Lung (tissue), 16 donors: ENCODE measurements around the gene MAGEC2. TPM values are rescaled to one million over a fixed set of nuclear protein-coding genes. Genes with fewer than 3 reads are reported as not detected.

Experiments used
- ATAC-seq: fragments of 200-7000 bp; cut with Tn5 transposase; one replicate; pipeline ENCODE4 v1.9.1; 2020; ENCODE audit warnings: moderate number of reproducible peaks; ENCODE audit not compliant: insufficient read depth, low FRiP score
- DNase-seq, 3 donors: peaks; one replicate each; pipeline ENCODE4 v3.0.0-alpha.2; 2013 to 2017
- H3K27ac ChIP-seq, 2 donors: one replicate each; pipeline ENCODE4 v1.5.1; 2013; ENCODE audit warnings: mild to moderate bottlenecking in 2 of 2, moderate library complexity in 2 of 2, control low read depth in 1 of 2, inconsistent platforms in 1 of 2, low read depth in 1 of 2, low read length in 1 of 2
- H3K27me3 ChIP-seq, 3 donors: one replicate each; pipeline ENCODE4 v1.5.1; 2013; ENCODE audit warnings: low read length in 2 of 3; ENCODE audit not compliant: control insufficient read depth in 3 of 3, insufficient read depth in 3 of 3
- H3K36me3 ChIP-seq, 4 donors: one replicate each; pipeline ENCODE4 v1.5.1; 2013; ENCODE audit warnings: low read length in 4 of 4, mild to moderate bottlenecking in 1 of 4, moderate library complexity in 1 of 4; ENCODE audit not compliant: control insufficient read depth in 4 of 4, insufficient read depth in 4 of 4
- H3K4me1 ChIP-seq, 5 donors: one replicate each; pipeline ENCODE4 v1.5.1; 2013; ENCODE audit warnings: low read length in 5 of 5, mild to moderate bottlenecking in 2 of 5, moderate library complexity in 1 of 5; ENCODE audit not compliant: control insufficient read depth in 5 of 5, insufficient read depth in 5 of 5
- H3K4me3 ChIP-seq: one replicate; pipeline ENCODE4 v1.5.1; 2013; ENCODE audit warnings: mild to moderate bottlenecking, control low read depth, moderate library complexity
- H3K9ac ChIP-seq, 2 donors: one replicate each; pipeline ENCODE4 v1.5.1; 2013; ENCODE audit warnings: low read length in 2 of 2, control low read depth in 1 of 2; ENCODE audit not compliant: insufficient read depth in 1 of 2
- H3K9me3 ChIP-seq, 4 donors: one replicate each; pipeline ENCODE4 v1.5.1; 2013; ENCODE audit warnings: low read length in 3 of 4, mild to moderate bottlenecking in 1 of 4, moderate library complexity in 1 of 4; ENCODE audit not compliant: control insufficient read depth in 4 of 4, insufficient read depth in 3 of 4
- CTCF ChIP-seq: IDR thresholded peaks from 2 replicates; pipeline ENCODE4 v1.5.1; 2012; ENCODE audit warnings: mild to moderate bottlenecking; ENCODE audit errors: control extremely low read depth, extremely low read depth
- WGBS, 2 donors: extraction: QIAGEN DNeasy Blood & Tissue Kit; methylation state at CpG; one replicate each; pipeline ENCODE4 v1.1.7; 2013; 5-methylcytosine and 5-hydroxymethylcytosine counted together
- long read RNA-seq, 5 donors: transcript quantifications; one replicate each; lab custom pipeline, GENCODE V29; 2026
- polyA plus RNA-seq, 2 donors: library from polyadenylated mRNA; stranded (reverse); fragments of 200-250 nt; gene quantifications; one replicate each; pipeline ENCODE4 v1.2.1, GENCODE V29; 2013
- total RNA-seq, 2 donors: library from RNA; depleted of rRNA in 1 of 2; stranded (reverse); fragments of >200 nt in 1 of 2; gene quantifications; one replicate each; pipeline ENCODE4 v1.2.1, GENCODE V29; 2014 to 2021
- donor health status: control.
- donor health status: control.
- donor health status: Bipolar disorder and iron deficiency.
- donor health status: healthy.
- donor health status: DM: yes; HTN: yes; CAD: no.

Gene MAGEC2
- total RNA-seq (not detected), polyA plus RNA-seq (not detected)
- long read RNA-seq, donor 1 = 0 reads
- long read RNA-seq, donor 2 = 0 reads
- long read RNA-seq, donor 3 = 0 reads
- long read RNA-seq, donor 4 = 0 reads
- long read RNA-seq, donor 5 = 0 reads

- WGBS, 2 donors = 87 to 97% methylated on average over 26 to 28 of the region's 28 CpGs
- no peaks in the 10 kb centered on the region for H3K36me3 ChIP-seq
- ATAC-seq = no peak
Measured at GRCh38 chrX:142204522-142205433, at the start of gene MAGEC2. Gene MAGEC2 (minus strand): TSS chrX:142205290. CDS start chrX:142203987, 1,303 bp downstream.

GRCh38 chrX:142251680-142252079, 46.6 kb upstream of the MAGEC2 start:
- H3K9ac ChIP-seq = no peak overlapping the region
- no peaks in the 10 kb centered on the region for H3K4me1 ChIP-seq
- no peak overlapping the region for H3K4me3 ChIP-seq
- peaks cover 0 to 2% (median 0%) of the 10 kb centered on the region in 3 donors for H3K27me3 ChIP-seq
- H3K27ac ChIP-seq = no peak overlapping the region
- H3K36me3 ChIP-seq = no peaks in the 10 kb centered on the region
- H3K9me3 ChIP-seq = peaks cover 0 to 4% (median 0%) of the 10 kb centered on the region in 4 donors
- DNase-seq (no peak), ATAC-seq (no peak)
- no peak for TF ChIP-seq CTCF
- 70 to 73% methylated on average over 4 of the region's 4 CpGs for WGBS, 2 donors

More at GRCh38 chrX:142204522-142205433, at the start of gene MAGEC2:
- Histone ChIP-seq H3K4me1 (no peaks in the 10 kb centered on the region), H3K27me3 (no peaks in the 10 kb centered on the region), H3K4me3 (no peak within 1 kb of the TSS), H3K27ac (no peak within 1 kb of the TSS), H3K9me3 (peaks cover 0 to 5% (median 0%) of the 10 kb centered on the region in 4 donors), H3K9ac (no peak within 1 kb of the TSS)
- TF ChIP-seq CTCF = no peak
- no peak for DNase-seq

- Histone ChIP-seq H3K9ac (no peak overlapping the region), H3K9me3 (peaks cover 0 to 4% (median 0%) of the 10 kb centered on the region in 4 donors), H3K4me3 (no peak overlapping the region), H3K27ac (no peak overlapping the region), H3K36me3 (no peaks in the 10 kb centered on the region), H3K4me1 (no peaks in the 10 kb centered on the region), H3K27me3 (peaks cover 0 to 2% (median 0%) of the 10 kb centered on the region in 3 donors)
- ATAC-seq (no peak), DNase-seq (no peak)
- WGBS, 2 donors = 77 to 92% methylated on average over 4 of the region's 4 CpGs
- TF ChIP-seq CTCF = no peak
Measured at GRCh38 chrX:142251202-142251601, 46.1 kb upstream of the MAGEC2 start.
